GM12878 (cell line): Measurements from ENCODE around the gene S1PR2.

Experiments used
- BRCA1 ChIP-seq: IDR thresholded peaks from 2 replicates; pipeline ENCODE4 v1.6.1; 2011; ENCODE audit warnings: low read depth, low read length, improper control_type of control experiment
- CEBPB ChIP-seq, 2 experiments: fragments of 150-350 bp in 1 of 2; IDR thresholded peaks; 2 replicates each; pipeline ENCODE4 v1.6.1; 2012 to 2014; ENCODE audit warnings: low read depth in 2 of 2, low read length in 2 of 2, borderline replicate concordance in 1 of 2, inconsistent platforms in 1 of 2
- CTCF ChIP-seq, 3 experiments: IDR thresholded peaks in 2 of 3; conservative IDR thresholded peaks in 1 of 3; 2 replicates each; pipeline ENCODE4 v1.5.1; 2011; ENCODE audit warnings: low read depth in 3 of 3, low read length in 3 of 3, mild to moderate bottlenecking in 3 of 3, control low read depth in 2 of 3, moderate library complexity in 2 of 3, inconsistent platforms in 1 of 3, mixed read lengths in 1 of 3; ENCODE audit not compliant: control insufficient read depth in 2 of 3, insufficient read depth in 1 of 3; ENCODE audit errors: extremely low read depth in 1 of 3
- DPF2 ChIP-seq: fragments of 450-650 bp; IDR thresholded peaks from 2 replicates; pipeline ENCODE4 v1.6.1; 2017; ENCODE audit warnings: mild to moderate bottlenecking
- EP300 ChIP-seq, 2 experiments: fragments of 150-350 bp in 1 of 2; IDR thresholded peaks; 2 replicates each; pipeline ENCODE4 v1.6.1; 2011 to 2012; ENCODE audit warnings: low read depth in 2 of 2, low read length in 2 of 2, borderline replicate concordance in 1 of 2, improper control_type of control experiment in 1 of 2, inconsistent platforms in 1 of 2; ENCODE audit not compliant: control insufficient read depth in 1 of 2
- ETV6 ChIP-seq, 2 experiments: fragments of 450-650 bp in 1 of 2; IDR thresholded peaks in 1 of 2; conservative IDR thresholded peaks in 1 of 2; 2 replicates each; pipeline ENCODE4 v1.6.1; 2014; ENCODE audit warnings: antibody characterized with exemption in 1 of 2, borderline replicate concordance in 1 of 2, low read depth in 1 of 2, mild to moderate bottlenecking in 1 of 2, moderate library complexity in 1 of 2
- EZH2 ChIP-seq: IDR thresholded peaks from 2 replicates; pipeline ENCODE4 v1.6.1; 2012; ENCODE audit warnings: low read depth, mild to moderate bottlenecking, control low read depth, inconsistent platforms, low read length, borderline replicate concordance; ENCODE audit not compliant: control insufficient read depth
- IKZF1 ChIP-seq: fragments of 450-650 bp; conservative IDR thresholded peaks from 2 replicates; pipeline ENCODE4 v1.6.1; 2017; ENCODE audit warnings: antibody characterized with exemption, mild to moderate bottlenecking
- MTA3 ChIP-seq: IDR thresholded peaks from 2 replicates; pipeline ENCODE4 v1.6.1; 2012; ENCODE audit warnings: low read length, inconsistent platforms, borderline replicate concordance
- MXI1 ChIP-seq: fragments of 150-350 bp; IDR thresholded peaks from 2 replicates; pipeline ENCODE4 v1.6.1; 2011; ENCODE audit warnings: low read depth, mild to moderate bottlenecking, inconsistent platforms, low read length, improper control_type of control experiment
- POLR2A ChIP-seq: IDR thresholded peaks from 2 replicates; pipeline ENCODE4 v1.6.1; 2011; ENCODE audit warnings: low read depth, mild to moderate bottlenecking, low read length
- RB1 ChIP-seq: fragments of 450-650 bp; formaldehyde crosslinking; IDR thresholded peaks from 2 replicates; pipeline ENCODE4 v1.6.1; 2017; ENCODE audit warnings: mild to moderate bottlenecking, borderline replicate concordance
- SIN3A ChIP-seq: IDR thresholded peaks from 2 replicates; pipeline ENCODE4 v1.6.1; 2012; ENCODE audit warnings: low read depth, low read length, improper control_type of control experiment
- TF ChIP-seq, protein P1 (sequence below): IDR thresholded peaks from 2 replicates; pipeline ENCODE4 v1.6.1; 2012; ENCODE audit warnings: low read depth, low read length, improper control_type of control experiment

DNA sequence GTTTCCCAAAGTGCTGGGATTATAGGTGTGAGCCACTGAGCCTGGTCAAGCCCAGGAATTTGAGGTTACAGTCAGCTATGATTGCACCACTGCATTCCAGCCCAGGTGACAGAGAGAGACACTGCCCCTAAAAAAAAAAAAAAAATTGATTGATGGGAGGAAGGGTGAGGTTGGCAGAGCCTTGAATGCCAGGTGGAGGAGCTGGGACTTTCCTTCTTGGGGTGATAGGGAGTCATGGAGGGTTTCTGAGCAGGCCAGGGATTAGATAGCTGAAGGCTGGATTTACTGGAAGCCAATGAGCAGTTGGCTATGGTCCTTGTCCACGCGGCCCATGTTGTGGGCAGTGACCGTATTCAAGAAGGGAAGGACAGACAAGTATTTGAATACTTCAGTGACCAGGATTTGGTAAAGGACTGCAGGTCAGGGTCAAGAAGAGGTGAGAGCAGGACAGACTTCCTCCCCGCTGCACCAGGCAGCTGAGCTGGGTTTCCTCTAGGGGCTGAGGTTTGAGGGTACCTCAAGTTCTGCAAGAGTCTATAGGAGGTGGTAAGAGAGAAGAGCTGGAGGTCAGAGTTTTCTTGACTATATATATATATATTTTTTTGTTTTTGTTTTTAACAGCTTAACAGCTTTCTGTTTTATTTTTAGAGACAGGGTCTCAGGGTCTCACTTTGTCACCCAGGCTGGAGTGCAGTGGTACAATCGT lies 48.8 kb upstream of the S1PR2 start:
- TF ChIP-seq CEBPB (IDR thresholded peaks at IDR 0.05; ENCODE audit: borderline replicate concordance in 1 of 2, low read depth in 2 of 2, low read length in 2 of 2), result no peak
- TF ChIP-seq BRCA1, result no peak
- TF ChIP-seq EP300 (IDR thresholded peaks at IDR 0.05; ENCODE audit: borderline replicate concordance in 1 of 2, control insufficient read depth in 1 of 2, low read depth in 2 of 2, low read length in 2 of 2), result no peak
- no peak for TF ChIP-seq CTCF (IDR thresholded peaks at IDR 0.05 in 2 of 3, conservative IDR thresholded peaks at IDR 0.05 in 1 of 3; ENCODE audit: control insufficient read depth in 2 of 3, extremely low read depth in 1 of 3, insufficient read depth in 1 of 3, low read depth in 3 of 3, low read length in 3 of 3)
- TF ChIP-seq RB1, result no peak
- no peak for TF ChIP-seq ETV6 (conservative IDR thresholded peaks at IDR 0.05 in 1 of 2, IDR thresholded peaks at IDR 0.05 in 1 of 2; ENCODE audit: borderline replicate concordance in 1 of 2, low read depth in 1 of 2)
- no peak for TF ChIP-seq EZH2
- no peak for TF ChIP-seq MXI1
- TF ChIP-seq, protein P1, sequence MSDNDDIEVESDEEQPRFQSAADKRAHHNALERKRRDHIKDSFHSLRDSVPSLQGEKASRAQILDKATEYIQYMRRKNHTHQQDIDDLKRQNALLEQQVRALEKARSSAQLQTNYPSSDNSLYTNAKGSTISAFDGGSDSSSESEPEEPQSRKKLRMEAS, result no peak
- no peak for TF ChIP-seq MTA3
- TF ChIP-seq SIN3A, result no peak
- peak; percentile 32; the same call in 1 of the 2 replicates for TF ChIP-seq POLR2A
- no peak for TF ChIP-seq IKZF1
- no peak for TF ChIP-seq DPF2
